GM12875 (cell line): ENCODE measurements around the gene LHPP.

ENCODE experiments used
- H3K4me3 ChIP-seq: one replicate; pipeline ENCODE4 v1.5.1; 2011; ENCODE audit warnings: low read depth, low read length, control low read depth
- TF ChIP-seq, protein P1 (sequence below): IDR thresholded peaks from 2 replicates; pipeline ENCODE4 v1.5.1; 2011; ENCODE audit warnings: low read depth, mild to moderate bottlenecking, control low read depth, inconsistent platforms, low read length, moderate library complexity, borderline replicate concordance; ENCODE audit not compliant: insufficient read depth

Gene LHPP

DNA sequence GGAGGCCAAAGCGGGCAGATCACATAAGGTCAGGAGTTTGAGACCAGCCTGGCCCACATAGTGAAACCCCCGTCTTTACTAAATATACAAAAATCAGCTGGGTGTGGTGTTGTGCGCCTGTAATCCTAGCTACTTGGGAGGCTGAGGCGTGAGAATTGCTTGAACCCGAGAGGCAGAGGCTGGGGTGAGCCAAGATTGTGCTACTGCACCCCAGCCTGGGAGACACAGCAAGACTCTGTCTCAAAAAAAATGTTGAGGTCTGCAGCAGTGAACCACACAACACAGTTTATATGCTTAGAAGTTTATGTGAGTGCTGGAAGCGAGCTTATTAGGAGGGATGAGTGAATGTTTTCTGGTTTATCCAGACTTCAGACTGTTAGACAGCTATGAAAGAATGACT lies 10.4 kb downstream of the LHPP start:
- TF ChIP-seq, protein P1, sequence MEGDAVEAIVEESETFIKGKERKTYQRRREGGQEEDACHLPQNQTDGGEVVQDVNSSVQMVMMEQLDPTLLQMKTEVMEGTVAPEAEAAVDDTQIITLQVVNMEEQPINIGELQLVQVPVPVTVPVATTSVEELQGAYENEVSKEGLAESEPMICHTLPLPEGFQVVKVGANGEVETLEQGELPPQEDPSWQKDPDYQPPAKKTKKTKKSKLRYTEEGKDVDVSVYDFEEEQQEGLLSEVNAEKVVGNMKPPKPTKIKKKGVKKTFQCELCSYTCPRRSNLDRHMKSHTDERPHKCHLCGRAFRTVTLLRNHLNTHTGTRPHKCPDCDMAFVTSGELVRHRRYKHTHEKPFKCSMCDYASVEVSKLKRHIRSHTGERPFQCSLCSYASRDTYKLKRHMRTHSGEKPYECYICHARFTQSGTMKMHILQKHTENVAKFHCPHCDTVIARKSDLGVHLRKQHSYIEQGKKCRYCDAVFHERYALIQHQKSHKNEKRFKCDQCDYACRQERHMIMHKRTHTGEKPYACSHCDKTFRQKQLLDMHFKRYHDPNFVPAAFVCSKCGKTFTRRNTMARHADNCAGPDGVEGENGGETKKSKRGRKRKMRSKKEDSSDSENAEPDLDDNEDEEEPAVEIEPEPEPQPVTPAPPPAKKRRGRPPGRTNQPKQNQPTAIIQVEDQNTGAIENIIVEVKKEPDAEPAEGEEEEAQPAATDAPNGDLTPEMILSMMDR = no peak
- no peak overlapping the region for H3K4me3 ChIP-seq

DNA sequence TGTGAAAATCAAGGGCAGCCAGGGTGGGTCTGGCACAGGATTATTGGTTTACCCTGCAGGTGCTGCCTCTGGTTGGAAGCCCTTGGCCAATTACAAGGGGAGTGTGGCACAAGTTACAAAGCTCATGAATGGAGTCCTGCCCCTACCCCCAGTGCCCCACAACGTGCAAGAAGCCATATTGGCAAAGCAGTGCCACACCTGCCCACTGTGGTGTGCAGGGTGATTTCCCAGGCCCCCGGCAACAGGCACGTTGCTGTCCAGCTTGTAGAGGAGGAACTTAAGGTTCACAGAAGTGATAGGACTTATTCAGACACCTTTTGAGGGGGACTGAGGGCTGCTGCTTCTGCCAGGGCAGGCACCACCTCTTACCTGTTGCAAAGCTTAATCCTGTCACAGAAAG lies 11.4 kb downstream of the LHPP start:
- H3K4me3 ChIP-seq = no peak overlapping the region
- TF ChIP-seq, protein P1 = no peak

DNA sequence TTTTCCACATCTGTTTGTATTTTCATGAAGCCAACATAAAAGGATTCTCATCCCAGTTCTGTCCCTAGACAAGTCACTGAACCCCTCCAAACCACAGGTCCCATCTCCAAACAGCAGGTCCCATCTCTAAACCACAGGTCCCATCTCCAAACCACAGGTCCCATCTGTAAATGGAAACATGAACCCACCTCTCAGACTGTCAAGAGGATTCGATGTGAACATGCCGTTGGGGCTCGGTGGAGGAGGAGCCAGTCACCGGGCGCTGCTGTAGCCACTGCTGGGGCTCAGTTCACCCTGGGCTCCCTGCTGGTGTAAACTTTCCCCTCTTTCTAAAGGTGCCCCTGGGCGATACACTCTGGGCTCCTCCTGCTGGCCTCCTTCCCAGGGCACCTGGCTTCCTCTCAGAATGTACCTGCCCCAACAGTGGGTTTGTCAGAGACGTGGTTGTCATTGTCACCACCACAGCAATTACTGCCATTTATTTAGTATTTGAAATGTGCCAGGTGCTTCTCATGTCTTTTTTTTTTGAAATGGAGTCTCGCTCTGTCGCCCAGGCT lies 13.0 kb downstream of the LHPP start:
- no peak overlapping the region for H3K4me3 ChIP-seq
- TF ChIP-seq, protein P1 = no peak

DNA sequence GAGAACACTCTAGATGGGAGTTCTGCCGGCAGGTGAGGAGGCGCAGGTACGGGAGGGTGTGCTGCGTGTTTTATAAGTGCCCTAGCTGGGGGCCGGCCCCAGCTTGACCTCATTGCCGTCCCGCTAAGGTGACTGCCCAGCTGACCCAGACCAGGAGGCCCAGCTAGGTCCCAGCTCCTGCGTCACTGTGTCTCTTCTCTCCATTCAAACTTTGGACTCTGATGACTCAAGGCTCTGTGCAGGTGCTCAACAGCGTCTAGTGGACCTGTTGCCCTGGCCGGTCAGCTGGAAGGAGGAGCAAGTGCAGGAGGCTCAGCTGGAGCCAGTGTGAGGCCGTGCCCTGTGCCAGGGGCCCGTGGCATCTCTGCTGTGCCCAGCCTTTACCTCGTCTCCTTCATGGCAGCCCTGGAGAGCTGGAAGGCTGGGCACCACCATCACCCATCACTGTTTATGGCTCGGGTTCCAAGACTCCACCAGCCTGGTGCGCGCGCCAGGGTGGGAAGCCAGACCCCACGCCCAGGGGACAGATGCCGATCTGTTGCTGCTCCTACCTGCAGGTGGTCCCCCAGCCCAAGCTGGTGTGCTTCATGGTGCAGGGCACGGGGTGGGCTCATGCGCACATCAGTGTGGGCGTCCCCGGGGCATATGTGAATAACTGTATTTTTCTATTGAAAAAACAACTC lies 14.6 kb downstream of the LHPP start:
- H3K4me3 ChIP-seq = no peak overlapping the region
- TF ChIP-seq, protein P1 = no peak

DNA sequence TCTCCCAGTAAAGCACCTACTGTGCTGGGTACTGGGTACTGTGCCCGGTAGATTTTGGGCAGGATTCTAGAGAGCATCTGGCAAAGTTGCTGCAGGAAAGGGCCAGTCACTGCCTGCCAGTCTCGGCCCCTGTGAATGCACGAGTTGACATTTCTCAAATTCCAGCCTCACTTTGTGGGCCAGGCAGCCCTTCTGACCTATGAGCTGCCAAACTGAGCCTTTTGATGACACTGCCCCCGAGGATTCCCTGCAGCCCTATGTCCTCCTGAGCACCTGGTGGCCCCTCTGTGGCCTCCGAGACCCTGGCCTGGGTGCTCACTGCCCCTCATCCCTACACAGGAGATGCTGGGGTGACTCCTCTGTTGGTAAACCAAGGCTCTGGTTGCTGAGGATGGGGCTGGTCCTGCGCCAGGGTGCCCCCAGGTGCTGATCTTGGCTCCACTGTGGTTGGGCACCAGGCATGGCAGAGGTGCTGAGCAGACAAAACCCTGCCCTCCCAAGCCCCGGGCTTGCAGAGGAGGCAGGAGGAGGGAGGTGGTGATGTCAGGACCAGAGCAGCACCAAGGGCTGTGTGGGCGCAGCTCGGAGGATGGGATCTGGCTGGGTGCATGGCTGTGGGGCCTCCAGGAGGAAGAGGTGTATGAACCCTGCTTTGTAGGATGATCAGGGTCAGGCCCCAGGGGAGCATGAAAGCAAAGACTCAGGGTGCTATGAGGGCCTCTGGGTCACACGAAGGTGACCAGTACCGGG lies 16.2 kb downstream of the LHPP start:
- TF ChIP-seq, protein P1 = no peak
- no peak overlapping the region for H3K4me3 ChIP-seq

DNA sequence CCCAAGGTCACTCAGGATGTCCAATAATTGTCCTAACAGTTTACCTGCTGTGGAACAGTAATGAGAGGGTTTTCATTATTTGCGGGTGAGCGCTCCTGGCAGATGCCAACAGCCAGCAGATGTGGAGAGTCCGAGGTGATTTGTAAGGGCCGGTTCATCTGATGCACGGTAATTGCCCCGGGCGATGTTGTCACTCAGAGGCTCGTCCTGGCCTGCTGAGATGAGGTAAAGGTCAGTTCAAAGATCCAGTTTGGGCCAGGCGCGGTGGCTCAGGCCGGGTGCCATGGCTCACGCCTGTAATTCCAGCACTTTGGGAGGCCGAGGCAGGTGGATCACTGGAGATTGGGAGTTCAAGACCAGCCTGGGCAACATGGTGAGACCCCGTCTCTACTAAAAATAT lies 16.9 kb downstream of the LHPP start:
- TF ChIP-seq, protein P1 = no peak
- H3K4me3 ChIP-seq = no peak overlapping the region
